Stimulated activated CD8-positive, alpha-beta memory T cell treated with anti-CD3 and anti-CD28 coated beads, Interleukin-15, amount 100 ng/mL, for 1 hour (primary cell): ENCODE data around the gene DENND1B.
"Not testable (repeated sequence)": the region's sequence is repeated elsewhere in the genome, so short reads cannot be mapped to it uniquely, and the experiment has no call there.

Source experiments
- DNase-seq: peaks from one replicate; pipeline ENCODE4 v3.0.0-alpha.2; 2020; ENCODE audit warnings: low read depth

The DENND1B gene

GRCh38 chr1:197743578-197743977 is 31.7 kb downstream of the DENND1B start:
- no peak for DNase-seq

DNA sequence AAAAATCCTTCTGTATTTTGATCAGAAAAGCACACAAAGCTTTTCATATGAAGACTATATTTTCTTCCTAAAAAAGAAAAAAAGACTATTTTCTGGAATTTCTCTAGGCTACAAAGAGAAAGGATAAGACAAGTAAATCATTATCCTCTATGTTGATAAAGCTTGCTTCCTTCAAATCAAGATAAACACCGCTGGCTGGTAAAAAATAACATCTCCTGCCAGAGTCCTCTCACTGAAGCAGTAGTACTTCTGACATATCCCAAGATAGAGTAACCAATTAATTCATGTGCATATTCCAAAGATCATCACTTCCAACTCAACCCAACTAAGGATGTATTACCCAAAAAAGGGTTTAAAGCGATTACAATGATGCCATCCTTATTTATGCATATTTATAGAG is 34.3 kb downstream of the DENND1B start:
- DNase-seq = no peak

- no peak for DNase-seq
Observed at GRCh38 chr1:197738927-197739326, 36.4 kb downstream of the DENND1B start.

- no peak for DNase-seq
Observed at GRCh38 chr1:197737916-197738315, 37.4 kb downstream of the DENND1B start.

- no peak for DNase-seq
Observed at GRCh38 chr1:197736685-197737084, 38.6 kb downstream of the DENND1B start.

DNA sequence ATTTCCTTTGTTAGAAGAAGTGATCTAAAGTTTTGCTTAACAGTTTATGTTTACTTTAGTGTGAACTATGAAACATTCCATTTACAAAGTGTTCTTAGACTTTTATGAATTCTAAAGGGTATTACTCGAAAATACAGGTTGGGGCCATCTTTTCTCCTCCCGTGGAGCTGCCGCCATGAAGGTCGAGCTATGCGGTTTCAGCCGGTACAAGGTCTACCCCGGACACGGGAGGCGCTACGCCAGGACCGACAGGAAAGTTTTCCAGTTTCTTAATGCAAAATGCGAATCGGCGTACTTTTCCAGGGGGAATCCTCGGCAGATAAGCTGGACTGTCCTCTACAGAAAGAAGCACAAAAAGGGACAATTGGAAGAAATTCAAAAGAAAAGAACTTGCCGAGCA is 39.8 kb downstream of the DENND1B start:
- DNase-seq = no peak

- DNase-seq = no peak
Observed at GRCh38 chr1:197733324-197733723, 42.0 kb downstream of the DENND1B start.

DNA sequence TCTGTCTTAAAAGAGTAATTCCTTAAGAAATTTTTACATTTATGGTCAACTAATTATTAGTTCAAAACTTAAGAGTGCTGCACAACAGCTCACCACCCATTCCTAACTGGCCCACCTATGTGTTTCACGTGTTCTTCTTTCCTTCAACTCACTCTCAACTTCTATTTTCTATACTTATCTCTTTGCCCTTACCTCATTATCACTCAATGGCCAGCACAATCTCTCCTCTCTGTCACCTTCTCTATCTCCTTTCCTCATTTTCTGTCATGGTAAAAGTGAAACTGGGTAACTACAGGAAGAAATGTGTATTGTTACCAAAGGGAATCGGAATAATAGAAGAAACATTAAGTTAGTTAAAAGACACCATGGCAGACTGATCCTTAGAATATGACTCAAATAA is 43.1 kb downstream of the DENND1B start:
- no peak for DNase-seq

GRCh38 chr1:197731449-197731848 is 43.8 kb downstream of the DENND1B start:
- DNase-seq = no peak

DNA sequence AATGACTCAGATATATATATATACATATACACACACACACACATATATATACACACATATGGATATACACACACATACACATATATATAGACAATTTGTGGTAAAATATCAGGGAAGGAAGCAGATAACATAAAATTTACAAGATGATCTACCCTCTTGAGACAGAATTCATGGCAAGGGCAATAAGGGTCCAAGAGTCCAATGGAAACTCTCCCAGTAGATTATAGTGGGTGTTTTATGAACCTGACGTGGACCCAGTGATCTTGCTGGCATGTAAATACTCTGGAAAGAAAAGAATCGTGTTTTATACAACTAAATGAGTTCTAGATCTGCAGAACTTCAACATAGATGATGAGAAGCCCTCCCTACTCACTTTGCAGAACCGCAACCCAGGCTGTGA is 49.3 kb downstream of the DENND1B start:
- DNase-seq = no peak

DNA sequence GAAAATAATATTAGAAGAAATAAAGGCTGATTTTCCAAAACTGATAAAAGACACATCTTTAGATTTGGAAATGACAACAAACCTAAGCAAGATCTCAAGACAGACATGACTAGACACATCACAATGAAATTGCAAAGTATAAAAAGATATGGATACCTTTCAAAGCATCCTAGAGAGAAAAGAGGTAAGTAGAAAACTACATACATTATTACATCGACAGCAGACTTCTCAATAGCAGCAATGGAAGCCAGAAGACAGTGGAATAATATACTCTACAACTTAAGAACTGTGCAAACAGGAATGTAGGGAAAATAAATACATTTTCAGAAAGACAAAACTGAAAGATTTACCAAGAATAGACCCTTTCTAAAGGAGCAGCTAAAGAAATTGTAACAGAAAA is 50.2 kb downstream of the DENND1B start:
- DNase-seq = no peak

DNA sequence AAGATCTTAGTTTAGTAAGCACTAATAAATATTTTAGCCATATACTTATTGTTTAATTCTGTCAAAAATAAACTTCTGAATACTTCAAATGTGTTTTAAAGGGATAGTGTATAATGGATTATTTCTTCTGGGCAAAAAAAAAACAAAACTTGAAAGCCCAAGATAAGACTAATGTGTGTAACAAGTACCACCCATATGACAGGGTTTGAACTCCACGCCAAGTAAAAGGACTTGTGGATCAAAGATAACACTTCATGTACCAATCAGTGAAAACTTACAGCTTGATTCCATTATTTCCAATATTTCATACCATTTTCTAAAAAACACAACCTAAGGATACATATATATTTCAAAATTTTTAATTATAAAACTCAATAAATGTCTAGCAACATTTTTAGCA is 59.5 kb downstream of the DENND1B start:
- DNase-seq = no peak

DNA sequence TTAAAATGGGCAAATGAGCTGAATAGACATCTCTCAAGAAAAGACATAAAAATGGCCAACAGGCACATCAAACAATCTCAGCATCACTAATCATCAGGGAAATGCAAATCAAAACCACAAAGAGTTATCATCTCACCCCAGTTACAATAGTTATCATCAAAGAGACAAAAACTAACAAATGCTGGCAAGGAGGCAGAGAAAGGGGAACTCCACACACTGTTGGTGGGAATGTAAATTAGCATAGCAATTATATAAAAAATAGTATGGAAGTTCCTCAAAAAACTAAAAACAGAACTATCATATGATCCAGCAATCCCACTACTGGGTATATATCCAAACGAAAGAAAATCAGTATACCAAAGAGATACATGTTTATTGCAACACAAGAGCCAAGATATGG is 68.7 kb downstream of the DENND1B start:
- no peak for DNase-seq

DNA sequence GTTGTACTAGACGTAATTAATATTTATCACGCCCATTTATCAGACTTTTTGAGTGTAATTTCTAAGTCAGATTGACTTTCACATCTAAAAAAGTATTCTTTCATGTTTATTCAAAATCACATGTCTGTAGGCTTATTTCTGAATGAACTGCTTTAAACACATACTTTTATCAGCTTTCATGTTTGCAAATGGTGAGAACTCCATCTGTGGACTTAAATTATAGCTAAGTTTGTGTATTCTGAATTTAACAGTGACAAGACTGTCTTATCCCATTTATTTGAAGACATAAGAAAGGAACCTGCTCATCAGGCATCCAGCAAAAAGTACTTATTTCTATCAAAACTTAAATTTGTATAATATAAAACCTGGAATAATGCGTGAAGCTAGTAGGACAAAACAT is 69.3 kb downstream of the DENND1B start:
- DNase-seq = no peak

- DNase-seq = not testable (repeated sequence)
Observed at GRCh38 chr1:197700688-197701087, 74.6 kb downstream of the DENND1B start.

DNA sequence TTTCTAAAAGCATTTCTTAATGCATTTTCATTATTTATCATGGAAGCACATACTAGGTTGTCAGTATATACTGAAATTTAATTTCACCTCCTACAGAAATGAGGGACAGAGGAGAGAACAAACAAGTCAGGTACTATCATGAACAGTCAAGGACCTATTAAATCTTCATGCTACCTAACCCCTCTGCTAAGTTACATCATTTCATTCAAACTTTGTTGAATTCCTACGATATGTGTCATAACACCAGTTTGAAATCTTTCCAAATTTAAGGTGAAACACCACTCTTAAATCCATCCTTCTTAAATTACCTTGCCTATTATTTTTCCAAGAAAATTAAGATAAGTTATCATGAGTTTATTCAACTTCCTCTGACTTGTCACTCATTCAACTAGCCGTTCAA is 78.9 kb downstream of the DENND1B start:
- no peak for DNase-seq

DNA sequence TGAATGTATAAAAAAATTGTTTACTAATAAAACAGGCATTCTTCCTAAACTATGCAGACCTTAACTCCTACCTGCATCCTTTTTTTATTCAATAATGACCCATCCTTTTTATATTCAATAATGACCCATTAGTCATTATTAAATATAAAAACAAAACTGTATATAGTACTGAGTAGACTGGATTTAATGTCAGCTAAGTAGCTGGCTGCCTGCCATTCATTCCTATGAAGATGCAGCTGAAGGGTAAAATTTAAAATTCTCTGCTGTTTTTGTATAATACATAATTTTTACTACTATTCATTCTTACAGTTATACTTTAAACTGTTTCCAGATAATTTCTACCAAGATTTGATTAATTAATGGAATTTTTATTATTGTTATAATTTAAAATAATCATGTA is 79.3 kb downstream of the DENND1B start:
- DNase-seq = no peak

DNA sequence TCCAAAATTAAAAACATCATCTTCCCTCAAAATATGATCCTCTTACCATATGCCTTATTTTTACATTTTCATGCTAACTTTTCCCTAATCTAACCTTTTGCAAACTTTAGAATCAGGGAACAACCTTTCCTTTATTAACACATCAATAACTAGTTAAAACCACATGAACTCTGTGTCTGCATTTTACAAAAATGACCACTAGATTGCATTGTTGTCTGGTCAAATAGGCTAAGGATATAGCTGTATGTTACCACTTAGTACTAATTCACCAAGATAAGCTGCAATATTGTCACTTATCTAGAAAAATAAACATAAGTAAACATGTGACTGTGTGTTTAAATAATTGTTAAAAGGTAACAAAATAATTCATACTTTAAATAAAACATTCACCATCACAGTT is 82.3 kb downstream of the DENND1B start:
- no peak for DNase-seq

DNA sequence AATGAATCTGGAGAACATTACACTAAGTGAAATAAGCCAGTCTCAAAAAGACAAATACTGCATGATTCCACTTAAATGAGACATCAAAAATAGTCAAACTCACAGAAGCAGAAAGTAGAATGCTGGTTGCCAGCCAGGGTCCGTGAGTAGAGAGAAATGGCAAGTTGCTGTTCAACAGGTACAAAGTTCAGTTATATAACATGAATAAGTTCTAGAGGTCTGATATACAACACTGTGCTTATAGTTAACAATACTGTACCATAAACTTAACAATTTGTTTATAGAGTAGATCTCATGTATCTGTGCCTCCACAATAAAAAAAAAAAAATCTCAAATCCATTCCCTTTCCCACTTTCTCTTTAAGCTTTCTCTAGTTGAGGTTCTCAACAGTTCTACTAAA is 83.5 kb downstream of the DENND1B start:
- no peak for DNase-seq

DNA sequence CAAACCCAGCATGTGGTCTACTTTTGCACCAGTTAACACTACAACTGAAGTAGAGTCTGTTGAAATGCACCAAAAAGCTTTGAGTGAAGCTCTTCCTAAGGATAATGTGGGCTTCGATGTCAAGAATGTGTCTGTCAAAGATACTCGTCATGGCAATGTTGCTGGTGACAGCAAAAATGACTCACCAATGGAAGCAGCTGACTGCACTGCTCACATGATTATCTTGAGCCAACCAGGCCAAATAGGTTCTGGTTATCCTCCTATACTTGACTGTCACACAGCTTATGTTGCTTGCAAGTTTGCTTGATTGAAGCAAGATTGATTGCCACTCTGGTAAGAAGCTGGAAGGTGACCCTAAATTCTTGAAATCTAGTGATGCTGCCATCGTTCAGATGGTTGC is 85.2 kb downstream of the DENND1B start:
- DNase-seq = no peak

GRCh38 chr1:197688233-197688632 is 87.0 kb downstream of the DENND1B start:
- DNase-seq = no peak

- DNase-seq = no peak
Observed at GRCh38 chr1:197686702-197687355, 88.5 kb downstream of the DENND1B start.

DNA sequence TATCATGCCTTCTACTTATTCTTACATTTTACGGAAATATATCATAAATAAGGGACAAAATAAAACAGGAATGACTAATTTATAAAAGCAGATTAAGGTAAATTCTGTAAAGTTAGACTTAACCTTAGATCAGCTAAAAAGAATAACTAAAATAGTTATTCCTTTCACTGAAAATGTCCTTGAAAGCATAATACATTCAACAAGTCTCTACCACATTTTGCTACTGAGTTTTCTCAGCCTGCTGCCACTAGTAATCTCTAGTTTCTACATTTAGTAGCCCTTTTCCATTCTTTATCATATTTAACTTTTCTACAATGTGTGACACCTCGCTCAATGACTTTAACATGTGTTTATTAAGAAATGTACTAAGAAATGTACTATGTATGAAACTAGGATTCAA is 89.0 kb downstream of the DENND1B start:
- no peak for DNase-seq

DNA sequence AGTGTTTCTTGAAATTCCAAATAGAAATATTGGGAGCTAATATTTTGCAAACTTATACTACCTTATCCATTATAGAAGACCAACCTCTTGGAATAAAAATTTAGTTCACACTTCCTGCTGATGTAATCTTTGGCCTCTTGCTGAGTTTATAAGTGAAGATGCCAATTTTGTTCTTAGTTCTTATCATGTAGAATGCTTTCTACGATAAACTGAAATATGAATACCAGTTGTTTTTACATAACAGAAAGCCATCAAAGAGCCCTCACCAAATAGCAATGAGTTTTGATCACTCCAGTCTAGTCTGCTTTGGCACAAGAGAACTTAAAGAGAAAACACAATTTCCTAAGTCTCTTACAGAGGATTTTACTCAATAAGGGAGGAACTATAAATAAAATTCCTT is 89.5 kb downstream of the DENND1B start:
- no peak for DNase-seq
